WI38 (cell line): ENCODE measurements around the gene PTDSS2.

ENCODE experiments used
- H3K4me3 ChIP-seq: 2 replicates; pipeline ENCODE4 v1.5.1; 2011; ENCODE audit warnings: low read depth, mild to moderate bottlenecking, control low read depth, low read length
- TF ChIP-seq, protein P1 (sequence below): IDR thresholded peaks from 2 replicates; pipeline ENCODE4 v1.5.1; 2012; ENCODE audit warnings: low read depth, mild to moderate bottlenecking, control low read depth, low read length

The PTDSS2 gene

DNA sequence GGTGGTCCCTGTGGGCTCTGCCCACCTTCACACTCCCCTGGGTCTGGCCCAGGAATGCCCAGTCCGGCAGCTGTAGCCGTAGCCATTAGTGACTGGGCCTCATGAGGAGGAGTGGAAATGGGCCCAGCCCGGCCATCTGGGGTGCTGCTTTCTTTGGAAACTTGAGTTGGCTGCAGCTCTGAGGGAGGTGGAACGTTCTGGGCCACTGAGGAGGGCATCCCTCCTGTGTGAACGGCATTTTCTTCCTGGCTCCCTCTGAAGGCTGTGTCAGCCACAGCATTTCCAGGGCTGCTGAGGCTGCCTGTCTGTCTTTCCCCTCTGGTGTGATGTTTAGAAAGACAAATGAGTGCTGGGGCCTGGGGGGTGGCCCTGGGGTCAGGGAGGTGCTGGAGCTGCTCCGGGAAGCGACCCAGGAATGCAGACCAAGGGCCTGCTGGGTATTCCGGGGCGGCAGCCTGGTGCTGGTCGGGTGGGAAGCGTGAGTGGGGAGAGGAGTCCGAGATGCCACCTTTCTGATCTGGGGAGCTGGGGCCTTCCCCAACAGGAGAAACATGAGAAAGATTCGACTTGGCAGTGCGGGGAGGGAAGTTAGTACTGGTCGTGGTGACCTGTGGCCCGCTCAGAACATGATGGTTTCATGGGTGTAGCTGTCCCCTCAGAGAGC is 27.1 kb downstream of the PTDSS2 start:
- no peak overlapping the region for H3K4me3 ChIP-seq
- TF ChIP-seq, protein P1, sequence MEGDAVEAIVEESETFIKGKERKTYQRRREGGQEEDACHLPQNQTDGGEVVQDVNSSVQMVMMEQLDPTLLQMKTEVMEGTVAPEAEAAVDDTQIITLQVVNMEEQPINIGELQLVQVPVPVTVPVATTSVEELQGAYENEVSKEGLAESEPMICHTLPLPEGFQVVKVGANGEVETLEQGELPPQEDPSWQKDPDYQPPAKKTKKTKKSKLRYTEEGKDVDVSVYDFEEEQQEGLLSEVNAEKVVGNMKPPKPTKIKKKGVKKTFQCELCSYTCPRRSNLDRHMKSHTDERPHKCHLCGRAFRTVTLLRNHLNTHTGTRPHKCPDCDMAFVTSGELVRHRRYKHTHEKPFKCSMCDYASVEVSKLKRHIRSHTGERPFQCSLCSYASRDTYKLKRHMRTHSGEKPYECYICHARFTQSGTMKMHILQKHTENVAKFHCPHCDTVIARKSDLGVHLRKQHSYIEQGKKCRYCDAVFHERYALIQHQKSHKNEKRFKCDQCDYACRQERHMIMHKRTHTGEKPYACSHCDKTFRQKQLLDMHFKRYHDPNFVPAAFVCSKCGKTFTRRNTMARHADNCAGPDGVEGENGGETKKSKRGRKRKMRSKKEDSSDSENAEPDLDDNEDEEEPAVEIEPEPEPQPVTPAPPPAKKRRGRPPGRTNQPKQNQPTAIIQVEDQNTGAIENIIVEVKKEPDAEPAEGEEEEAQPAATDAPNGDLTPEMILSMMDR = no peak

DNA sequence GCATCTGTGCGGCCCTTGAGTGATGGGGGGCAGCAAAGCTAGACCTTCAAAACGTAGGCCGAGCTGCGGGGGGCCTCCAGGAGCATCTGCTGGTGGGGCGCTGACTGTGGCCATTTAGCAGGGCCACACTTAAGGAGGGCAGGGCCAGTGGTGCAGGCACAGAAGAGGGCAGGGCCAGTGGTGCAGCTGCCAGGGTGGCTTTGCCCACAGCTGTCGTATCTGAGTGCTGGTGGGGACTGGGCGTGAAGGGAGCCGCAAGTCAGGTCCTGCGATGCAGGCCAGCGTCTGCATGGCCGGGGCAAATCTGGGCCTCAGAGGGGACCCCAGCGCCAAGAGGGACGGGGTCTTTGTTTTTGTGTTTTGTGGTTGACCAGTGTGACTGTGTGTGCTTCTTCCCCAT is 29.2 kb downstream of the PTDSS2 start:
- TF ChIP-seq, protein P1 = no peak
- no peak overlapping the region for H3K4me3 ChIP-seq

DNA sequence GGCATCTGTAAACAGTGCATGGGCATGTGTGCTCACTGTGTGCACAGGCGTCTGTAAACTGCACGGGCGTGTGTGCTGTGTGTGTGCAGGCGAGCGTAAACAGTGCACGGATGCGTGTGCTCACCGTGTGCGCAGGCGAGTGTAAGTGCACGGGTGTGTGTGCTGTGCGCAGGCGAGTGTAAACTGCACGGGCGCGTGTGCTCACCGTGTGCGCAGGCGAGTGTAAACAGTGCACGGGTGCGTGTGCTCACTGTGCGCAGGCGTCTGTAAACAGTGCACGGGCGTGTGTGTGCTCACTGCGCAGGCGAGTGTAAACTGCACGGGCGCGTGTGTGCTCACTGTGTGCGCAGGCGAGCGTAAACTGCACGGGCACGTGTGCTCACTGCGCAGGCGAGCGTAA is 34.5 kb downstream of the PTDSS2 start:
- no peak overlapping the region for H3K4me3 ChIP-seq
- TF ChIP-seq, protein P1 = no peak

DNA sequence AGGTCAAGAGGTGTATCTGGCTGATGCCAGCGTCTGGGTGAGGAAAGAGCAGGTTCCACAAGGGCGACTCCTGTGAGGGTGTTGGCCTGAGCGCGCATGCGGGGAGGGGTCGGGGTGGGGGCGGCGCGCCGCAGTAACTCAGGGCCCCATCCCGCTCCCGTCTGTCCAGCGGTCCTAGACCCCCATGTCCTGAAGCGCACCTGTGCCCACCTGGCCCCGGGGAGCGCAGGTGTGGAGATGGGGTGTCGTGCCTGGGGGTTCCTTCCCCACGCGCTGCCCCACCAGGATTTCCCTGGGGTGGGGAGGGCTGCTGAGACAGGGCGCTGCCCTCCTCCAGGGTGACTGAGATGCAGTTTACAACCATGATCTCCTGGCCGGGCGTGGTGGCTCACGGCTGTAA is 36.1 kb downstream of the PTDSS2 start:
- TF ChIP-seq, protein P1 = no peak
- H3K4me3 ChIP-seq = no peak overlapping the region

DNA sequence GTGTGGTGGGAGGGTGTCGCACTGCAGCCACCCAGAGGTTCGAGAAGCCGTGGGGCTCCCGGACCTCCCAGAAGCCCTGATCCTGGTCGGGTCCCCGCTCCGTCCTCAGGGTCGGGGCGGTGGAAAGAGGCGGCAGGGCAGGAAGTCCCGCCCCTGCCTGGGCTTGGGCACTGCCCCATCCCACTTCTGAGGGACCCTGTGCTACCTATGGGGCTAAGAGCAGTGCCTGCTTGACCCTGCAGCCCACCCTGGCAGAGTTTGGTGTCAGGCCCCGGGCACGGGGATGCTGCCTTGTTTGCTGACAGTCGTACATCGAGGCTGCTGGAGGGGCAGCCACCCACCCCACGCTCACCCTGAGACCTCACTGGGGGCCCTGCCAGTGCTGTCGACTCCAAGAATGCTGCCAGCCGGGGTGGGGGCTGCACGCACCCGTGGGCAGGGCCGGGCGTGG is 37.5 kb downstream of the PTDSS2 start:
- TF ChIP-seq, protein P1 = no peak
- H3K4me3 ChIP-seq = no peak overlapping the region

DNA sequence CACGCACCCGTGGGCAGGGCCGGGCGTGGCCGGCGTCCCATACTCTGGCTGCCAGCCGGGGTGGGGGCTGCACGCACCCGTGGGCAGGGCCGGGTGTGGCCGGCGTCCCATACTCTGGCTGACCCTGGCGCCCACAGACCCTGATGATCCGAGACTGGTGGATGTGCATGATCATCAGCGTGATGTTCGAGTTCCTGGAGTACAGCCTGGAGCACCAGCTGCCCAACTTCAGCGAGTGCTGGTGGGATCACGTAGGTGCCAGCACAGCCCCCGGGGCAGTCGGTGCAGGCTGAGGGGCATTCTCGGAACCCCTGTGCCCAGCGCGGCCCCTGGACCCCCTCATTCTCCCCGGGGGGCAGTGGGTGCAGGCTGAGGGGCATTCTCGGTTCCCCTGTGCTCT is 38.0 kb downstream of the PTDSS2 start:
- TF ChIP-seq, protein P1 = no peak
- no peak overlapping the region for H3K4me3 ChIP-seq

DNA sequence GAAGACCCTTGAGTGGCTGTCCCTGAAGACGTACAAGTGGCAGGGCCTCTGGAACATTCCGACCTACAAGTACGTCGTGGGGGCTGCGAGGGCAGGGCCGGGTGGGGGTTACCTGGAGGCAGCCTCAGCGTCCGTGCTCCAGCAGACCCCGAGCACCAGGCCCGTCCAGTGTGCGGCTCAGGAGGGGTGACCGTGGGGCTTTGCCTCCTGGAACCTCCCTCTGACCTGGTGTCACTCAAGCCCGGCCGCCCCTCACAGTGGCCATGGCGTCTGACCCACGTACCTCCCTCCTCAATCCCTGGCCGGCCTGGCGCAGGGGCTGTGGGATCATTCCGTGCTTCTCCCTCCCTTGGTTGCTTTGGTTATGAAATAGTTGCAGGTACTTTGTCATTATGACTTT is 38.5 kb downstream of the PTDSS2 start:
- H3K4me3 ChIP-seq = no peak overlapping the region
- TF ChIP-seq, protein P1 = no peak
